Kidney epithelial cell (primary cell): ENCODE results near the gene HS1BP3. TPM values are rescaled to one million over a fixed set of nuclear protein-coding genes. Genes with fewer than 3 reads are reported as not detected.

Source experiments
- DNase-seq: peaks from one replicate; pipeline ENCODE4 v3.0.0-alpha.2; 2010; ENCODE audit warnings: low read depth
- H3K27me3 ChIP-seq: 2 replicates; pipeline ENCODE4 v1.6.0; 2011; ENCODE audit warnings: low read length; ENCODE audit not compliant: control insufficient read depth, insufficient read depth
- H3K36me3 ChIP-seq: 2 replicates; pipeline ENCODE4 v1.5.1; 2011; ENCODE audit warnings: low read length; ENCODE audit not compliant: control insufficient read depth, insufficient read depth
- H3K4me3 ChIP-seq: 2 replicates; pipeline ENCODE4 v1.5.1; 2011; ENCODE audit warnings: low read depth, mild to moderate bottlenecking, control low read depth, low read length
- total RNA-seq: library from RNA; depleted of rRNA; stranded (reverse); fragments of >200 nt; gene quantifications from 2 replicates; pipeline ENCODE4 v1.2.3, GENCODE V29; 2015
- TF ChIP-seq, protein P1 (sequence below): IDR thresholded peaks from 2 replicates; pipeline ENCODE4 v1.5.1; 2011; ENCODE audit warnings: mild to moderate bottlenecking, moderate library complexity, low read length, control low read depth, inconsistent platforms; ENCODE audit not compliant: insufficient read depth, poor library complexity, severe bottlenecking

The HS1BP3 gene
- total RNA-seq, 1 donor from 2014 or later = 42.4 TPM

DNA sequence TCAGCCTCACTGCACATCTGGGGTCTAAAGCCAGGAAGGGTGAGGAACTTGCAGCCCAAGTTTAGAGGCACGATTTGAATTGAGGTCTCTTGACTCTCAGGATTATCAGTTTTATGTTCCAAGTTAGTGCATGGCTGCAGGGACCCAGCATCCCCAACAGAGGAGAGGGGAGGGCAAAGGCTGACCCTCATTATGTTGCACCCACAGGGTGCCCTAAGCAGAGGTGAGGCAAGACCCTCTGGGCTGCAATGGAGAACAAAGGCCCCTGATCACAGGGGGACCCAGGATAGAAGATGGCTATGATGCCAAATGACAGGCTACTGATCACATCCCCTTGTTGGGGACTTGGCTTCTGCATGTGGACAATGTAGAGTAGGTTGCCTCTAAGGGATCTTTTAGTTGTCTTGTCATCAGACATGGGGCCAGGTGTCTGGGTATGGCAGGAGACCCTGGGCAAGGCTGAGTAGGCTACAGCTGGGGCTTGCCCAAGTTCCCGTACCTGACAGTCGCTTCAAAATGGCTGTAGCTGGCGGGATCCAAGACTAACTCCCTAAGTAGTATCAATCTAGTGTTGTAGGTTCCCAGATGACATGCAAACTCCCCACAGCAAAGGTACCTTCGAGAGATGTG, 11.5 kb upstream of the HS1BP3 start:
- DNase-seq = no peak
- no peak overlapping the region for H3K4me3 ChIP-seq
- peaks cover 60% of the 10 kb centered on the region for H3K27me3 ChIP-seq
- no peaks in the 10 kb centered on the region for H3K36me3 ChIP-seq
- TF ChIP-seq, protein P1, sequence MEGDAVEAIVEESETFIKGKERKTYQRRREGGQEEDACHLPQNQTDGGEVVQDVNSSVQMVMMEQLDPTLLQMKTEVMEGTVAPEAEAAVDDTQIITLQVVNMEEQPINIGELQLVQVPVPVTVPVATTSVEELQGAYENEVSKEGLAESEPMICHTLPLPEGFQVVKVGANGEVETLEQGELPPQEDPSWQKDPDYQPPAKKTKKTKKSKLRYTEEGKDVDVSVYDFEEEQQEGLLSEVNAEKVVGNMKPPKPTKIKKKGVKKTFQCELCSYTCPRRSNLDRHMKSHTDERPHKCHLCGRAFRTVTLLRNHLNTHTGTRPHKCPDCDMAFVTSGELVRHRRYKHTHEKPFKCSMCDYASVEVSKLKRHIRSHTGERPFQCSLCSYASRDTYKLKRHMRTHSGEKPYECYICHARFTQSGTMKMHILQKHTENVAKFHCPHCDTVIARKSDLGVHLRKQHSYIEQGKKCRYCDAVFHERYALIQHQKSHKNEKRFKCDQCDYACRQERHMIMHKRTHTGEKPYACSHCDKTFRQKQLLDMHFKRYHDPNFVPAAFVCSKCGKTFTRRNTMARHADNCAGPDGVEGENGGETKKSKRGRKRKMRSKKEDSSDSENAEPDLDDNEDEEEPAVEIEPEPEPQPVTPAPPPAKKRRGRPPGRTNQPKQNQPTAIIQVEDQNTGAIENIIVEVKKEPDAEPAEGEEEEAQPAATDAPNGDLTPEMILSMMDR = no peak

DNA sequence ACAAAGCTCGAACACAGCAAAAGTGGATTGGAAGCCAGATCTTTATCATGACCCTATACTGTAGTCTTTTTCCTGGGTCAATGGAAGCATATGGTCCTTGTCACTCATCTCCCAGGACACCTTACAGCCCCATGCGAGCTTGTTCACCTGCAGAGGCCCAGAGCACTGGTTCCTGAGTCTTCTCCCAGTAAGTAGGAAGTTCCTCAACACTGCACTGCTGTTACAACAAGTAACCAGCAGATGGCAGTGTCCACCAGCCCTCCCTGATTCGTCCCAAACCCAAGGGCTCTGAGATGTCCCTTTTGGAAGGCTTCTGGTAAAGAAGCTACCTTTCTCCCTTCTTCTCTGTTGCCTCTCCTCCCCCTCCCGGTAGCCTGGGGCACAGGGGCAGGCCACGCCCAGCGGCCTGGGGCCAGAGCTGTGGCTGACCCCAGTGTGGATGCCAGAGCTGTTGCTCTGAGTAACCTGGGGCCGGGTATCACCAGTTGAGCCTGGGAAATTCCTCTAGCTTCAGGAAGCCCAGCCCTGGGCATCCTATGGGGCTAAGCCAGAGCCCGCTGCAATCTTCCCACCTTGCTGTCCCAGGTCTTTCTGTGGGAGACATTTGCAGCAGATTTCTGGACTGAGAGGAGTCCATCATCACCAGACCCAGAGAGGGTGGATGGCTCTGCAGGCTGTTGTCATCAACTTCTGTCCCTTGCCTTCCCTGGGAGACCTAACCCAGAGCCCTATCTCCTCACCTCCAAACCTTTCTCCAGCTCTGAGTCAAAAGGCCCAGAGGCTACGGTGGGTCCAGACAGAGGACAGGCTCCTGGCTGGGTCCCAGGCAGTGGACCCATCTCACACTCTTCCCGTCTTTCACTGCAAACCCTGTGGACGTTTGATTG, 10.8 kb upstream of the HS1BP3 start:
- TF ChIP-seq, protein P1 = peak; percentile 91
- no peaks in the 10 kb centered on the region for H3K36me3 ChIP-seq
- H3K27me3 ChIP-seq = peaks cover 61% of the 10 kb centered on the region
- DNase-seq = no peak
- no peak overlapping the region for H3K4me3 ChIP-seq

DNA sequence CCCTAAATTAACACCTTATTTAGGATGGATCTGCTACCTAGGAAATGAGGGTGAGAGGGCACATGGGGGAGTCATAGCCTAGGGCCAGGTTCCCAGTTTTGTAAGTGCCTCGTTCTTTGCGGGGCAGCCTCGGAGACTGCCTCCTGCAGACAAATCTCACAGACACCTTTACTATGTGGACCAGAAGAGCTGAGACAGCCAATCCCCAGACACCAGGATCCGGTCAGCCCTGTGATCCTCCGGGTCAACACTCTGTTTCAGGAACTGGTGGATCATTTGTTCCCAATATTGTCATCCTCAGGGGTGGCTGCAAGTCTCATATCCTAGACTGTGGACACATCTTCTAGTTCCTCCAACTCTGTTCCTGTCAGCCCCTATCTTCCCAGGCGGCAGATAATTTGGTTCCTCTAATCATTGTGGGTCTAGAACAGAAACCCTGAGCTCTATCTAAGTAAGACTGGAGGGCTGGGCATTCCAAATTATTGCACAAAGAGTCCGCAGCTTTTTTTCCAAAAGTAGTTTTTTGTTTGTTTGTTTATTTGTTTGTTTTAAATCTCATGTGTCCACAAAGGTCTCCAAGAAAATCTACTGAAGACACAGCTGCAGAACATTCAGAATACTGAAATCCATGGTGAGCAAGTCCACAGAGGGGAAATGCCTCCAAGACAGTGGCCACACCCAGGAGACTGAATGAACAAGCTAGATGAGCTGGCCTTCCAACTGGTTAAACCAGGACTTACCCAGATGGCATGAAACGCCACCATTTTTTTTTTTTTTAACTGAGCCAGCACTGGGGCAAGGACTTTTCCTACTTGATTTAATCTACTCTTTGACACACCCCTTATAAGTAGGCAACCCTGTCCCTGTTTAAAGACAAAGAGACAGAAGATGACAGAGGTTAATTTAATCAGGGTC, 9.9 kb upstream of the HS1BP3 start:
- no peaks in the 10 kb centered on the region for H3K36me3 ChIP-seq
- TF ChIP-seq, protein P1 = no peak
- no peak for DNase-seq
- H3K4me3 ChIP-seq = no peak overlapping the region
- peaks cover 55% of the 10 kb centered on the region for H3K27me3 ChIP-seq

DNA sequence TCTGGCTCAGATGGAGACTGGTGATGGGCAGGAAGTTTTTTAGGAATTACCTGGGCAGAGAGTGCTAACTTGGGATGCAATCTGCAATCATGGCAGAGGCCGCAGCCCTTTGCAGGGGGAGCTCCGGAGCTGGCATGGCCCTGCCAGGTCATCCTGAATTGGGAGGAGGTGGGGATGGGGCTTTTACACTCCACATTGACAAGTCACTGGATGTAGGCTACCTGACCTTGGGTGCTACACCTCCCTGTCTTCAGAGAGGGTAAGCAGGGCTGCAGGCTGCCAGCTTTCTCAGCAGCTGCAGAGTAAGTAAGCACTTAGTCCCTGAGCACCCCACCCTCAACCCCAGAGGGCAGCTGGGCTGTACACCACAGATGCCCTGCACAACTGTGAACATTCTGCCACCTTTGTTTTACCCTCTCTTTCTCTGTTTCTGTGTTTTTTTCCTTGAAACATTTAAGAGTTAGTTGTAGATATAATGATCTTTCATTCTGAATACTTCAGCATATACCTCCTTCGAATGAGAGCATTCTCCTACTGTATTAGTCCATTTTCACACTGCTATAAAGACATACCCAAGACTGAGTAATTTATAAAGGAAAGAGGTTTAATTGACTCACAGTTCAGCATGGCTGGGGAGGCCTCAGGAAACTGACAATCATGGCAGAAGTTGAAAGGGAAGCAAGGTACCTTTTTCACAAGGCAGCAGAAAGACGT, 6.8 kb upstream of the HS1BP3 start:
- TF ChIP-seq, protein P1 = no peak
- no peak overlapping the region for H3K4me3 ChIP-seq
- DNase-seq = no peak
- peaks cover 27% of the 10 kb centered on the region for H3K27me3 ChIP-seq
- H3K36me3 ChIP-seq = no peaks in the 10 kb centered on the region

DNA sequence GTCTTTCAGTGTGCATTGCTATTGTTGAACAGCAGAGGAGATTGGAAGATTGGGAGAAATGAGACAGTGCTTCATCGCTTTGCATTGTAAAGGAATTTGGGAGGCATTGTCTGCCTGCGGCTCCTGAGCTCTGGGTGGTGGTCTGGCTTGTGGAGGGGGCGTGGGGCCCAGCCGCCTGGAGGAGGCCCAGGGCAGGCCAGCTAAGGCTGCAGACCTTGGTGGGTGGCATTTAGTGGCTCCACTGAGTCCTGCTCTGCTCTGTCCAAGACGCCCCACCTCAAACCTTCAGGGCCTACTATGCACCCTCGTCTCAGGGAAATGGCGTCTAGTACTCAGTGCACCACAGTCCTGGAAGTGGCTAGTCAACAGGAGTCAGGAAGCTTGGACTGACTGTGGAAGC, 5.7 kb upstream of the HS1BP3 start:
- H3K27me3 ChIP-seq = peaks cover 16% of the 10 kb centered on the region
- no peak overlapping the region for H3K4me3 ChIP-seq
- TF ChIP-seq, protein P1 = no peak
- no peak for DNase-seq
- no peaks in the 10 kb centered on the region for H3K36me3 ChIP-seq
